PC-9 (cell line): Measurements from ENCODE around the gene FBXL17. TPM values are rescaled to one million over a fixed set of nuclear protein-coding genes. Genes with fewer than 3 reads are reported as not detected.

Source experiments
- BruUV-seq: library from RNA; stranded (reverse); fragments of 400-500 nt; replicated peaks from 2 replicates; lab custom pipeline; 2021; lab: Mats Ljungman, UMichigan
- CTCF ChIA-PET: fragments of 300-600 bp; sonication (Branson Sonifier 250); formaldehyde crosslinking; loops from one replicate; lab custom pipeline; 2022; ENCODE audit warnings: antibody characterized with exemption; lab: Charles Lee
- POLR2A ChIA-PET: fragments of 300-600 bp; sonication (Branson Sonifier 250); formaldehyde crosslinking; loops from one replicate; lab custom pipeline; 2022; ENCODE audit warnings: antibody characterized with exemption; ENCODE audit not compliant: unreplicated experiment; lab: Charles Lee
- DNase-seq, 2 experiments: peaks; one replicate each; pipeline versions ENCODE4 v3.0.0 to v3.0.0-alpha.2; 2015 to 2022; ENCODE audit warnings: mixed read lengths in 1 of 2
- H2AFZ ChIP-seq: fragments of 200-600 bp; sonication (generic); 2 replicates; pipeline ENCODE4 v1.8.1; 2017; ENCODE audit warnings: antibody characterized with exemption
- H3F3A ChIP-seq: fragments of 200-600 bp; sonication (generic); 2 replicates; pipeline ENCODE4 v1.8.1; 2017; ENCODE audit warnings: antibody characterized with exemption, mild to moderate bottlenecking, low read depth; ENCODE audit not compliant: insufficient read depth
- H3K27ac ChIP-seq: fragments of 200-600 bp; sonication (generic); 2 replicates; pipeline ENCODE4 v1.6.1; 2016; ENCODE audit warnings: mixed run types
- H3K27me3 ChIP-seq: fragments of 200-600 bp; sonication (generic); 2 replicates; pipeline ENCODE4 v1.6.1; 2016; ENCODE audit warnings: low read depth, mixed run types; ENCODE audit not compliant: insufficient read depth
- H3K36me3 ChIP-seq: fragments of 200-600 bp; sonication (generic); 2 replicates; pipeline ENCODE4 v1.6.1; 2016; ENCODE audit warnings: low read depth, mixed run types
- H3K4me1 ChIP-seq: fragments of 200-600 bp; sonication (generic); replicated peaks from 2 replicates; pipeline ENCODE4 v1.6.1; 2016; ENCODE audit warnings: mixed run types; ENCODE audit not compliant: insufficient read depth
- H3K4me2 ChIP-seq: fragments of 200-600 bp; sonication (generic); 2 replicates; pipeline ENCODE4 v1.6.1; 2017; ENCODE audit warnings: mixed run types
- H3K4me3 ChIP-seq: fragments of 200-600 bp; sonication (generic); 2 replicates; pipeline ENCODE4 v1.6.1; 2016; ENCODE audit warnings: mixed run types
- H3K79me2 ChIP-seq: fragments of 200-600 bp; sonication (generic); 2 replicates; pipeline ENCODE4 v1.6.1; 2017; ENCODE audit warnings: low read depth, mixed run types
- H3K9me2 ChIP-seq: fragments of 200-600 bp; sonication (generic); 2 replicates; pipeline ENCODE4 v1.8.1; 2017; ENCODE audit warnings: mild to moderate bottlenecking; ENCODE audit not compliant: insufficient read depth
- H3K9me3 ChIP-seq: fragments of 200-600 bp; sonication (generic); 2 replicates; pipeline ENCODE4 v1.8.1; 2016; ENCODE audit warnings: low read depth; ENCODE audit not compliant: insufficient read depth
- H4K20me1 ChIP-seq: fragments of 200-600 bp; sonication (generic); 2 replicates; pipeline ENCODE4 v1.8.1; 2017; ENCODE audit not compliant: insufficient read depth
- CTCF ChIP-seq: fragments of 200-600 bp; sonication (generic); conservative IDR thresholded peaks from 2 replicates; pipeline ENCODE4 v1.6.1; 2017; ENCODE audit warnings: mixed run types, antibody characterized with exemption, mild to moderate bottlenecking, moderate library complexity
- EZH2 ChIP-seq: fragments of 200-600 bp; sonication (generic); IDR thresholded peaks from 2 replicates; pipeline ENCODE4 v1.8.0; 2017; ENCODE audit warnings: antibody characterized with exemption, low read depth
- intact Hi-C: fragments of 100-400 bp; cut with micrococcal nuclease; formaldehyde crosslinking; loops from one replicate; pipeline ENCODE4 v1.10.0; 2022; ENCODE audit not compliant: unreplicated experiment
- total RNA-seq: library from RNA; stranded (reverse); gene quantifications from 2 replicates; pipeline ENCODE4 v1.2.3, GENCODE V29; 2021

Gene FBXL17
- total RNA-seq, 1 experiment from 2014 or later = 19.5 TPM

- POLR2A ChIA-PET = no interaction called here
- BruUV-seq = no TSS peak
- no peak overlapping the region for H3K27ac ChIP-seq
Observed at GRCh38 chr5:108421713-108422112, 39.8 kb upstream of the FBXL17 start.

GRCh38 chr5:108420755-108421154 lies 38.9 kb upstream of the FBXL17 start:
- no peak overlapping the region for H2AFZ ChIP-seq
- TF ChIP-seq EZH2 = no peak
- TF ChIP-seq CTCF = no peak
- POLR2A ChIA-PET = no interaction called here

More at GRCh38 chr5:108421713-108422112, 39.8 kb upstream of the FBXL17 start:
- no peak for DNase-seq
- H3K4me2 ChIP-seq = no peak overlapping the region
- H3F3A ChIP-seq = no peaks in the 10 kb centered on the region
- no peaks in the 10 kb centered on the region for H3K79me2 ChIP-seq
- CTCF ChIA-PET = no interaction called here
- TF ChIP-seq CTCF = no peak
- no peak for TF ChIP-seq EZH2
- peaks cover 4% of the 10 kb centered on the region; the same call in 1 of the 2 replicates for H3K9me2 ChIP-seq
- H3K9me3 ChIP-seq = no peaks in the 10 kb centered on the region
- intact Hi-C loops = no loop called here
- H3K27me3 ChIP-seq = no peaks in the 10 kb centered on the region
- no peak overlapping the region for H3K4me3 ChIP-seq
- no peaks in the 10 kb centered on the region for H3K4me1 ChIP-seq
- H3K36me3 ChIP-seq = no peaks in the 10 kb centered on the region
- H2AFZ ChIP-seq = peak overlapping the region; percentile 44; the same call in 1 of the 2 replicates
- no peaks in the 10 kb centered on the region for H4K20me1 ChIP-seq

GRCh38 chr5:108420158-108420557 lies 38.3 kb upstream of the FBXL17 start:
- Histone ChIP-seq H3K36me3 (no peaks in the 10 kb centered on the region), H2AFZ (no peak overlapping the region), H3F3A (no peaks in the 10 kb centered on the region), H3K4me2 (no peak overlapping the region), H4K20me1 (no peaks in the 10 kb centered on the region), H3K4me1 (no peaks in the 10 kb centered on the region), H3K27ac (no peak overlapping the region), H3K27me3 (no peaks in the 10 kb centered on the region), H3K9me2 (no peaks in the 10 kb centered on the region; the same call in 1 of the 2 replicates), H3K4me3 (no peak overlapping the region), H3K79me2 (no peaks in the 10 kb centered on the region), H3K9me3 (no peaks in the 10 kb centered on the region)
- no TSS peak for BruUV-seq
- DNase-seq = no peak
- ChIA-PET CTCF (no interaction called here), POLR2A (interaction anchor here (0.6 kb wide), 1 partner anchor 17 kb away, joined by 4 read pairs; no protein-coding TSS in a partner anchor)
- intact Hi-C loops = no loop called here
- TF ChIP-seq CTCF = no peak
- TF ChIP-seq EZH2 = no peak

More at GRCh38 chr5:108420755-108421154, 38.9 kb upstream of the FBXL17 start:
- CTCF ChIA-PET = no interaction called here
- no peak overlapping the region for H3K4me2 ChIP-seq
- no peaks in the 10 kb centered on the region for H3K79me2 ChIP-seq
- H3K36me3 ChIP-seq = no peaks in the 10 kb centered on the region
- H3K4me3 ChIP-seq = no peak overlapping the region
- intact Hi-C loops = no loop called here
- BruUV-seq = no TSS peak
- H3K27me3 ChIP-seq = no peaks in the 10 kb centered on the region
- no peak for DNase-seq
- no peaks in the 10 kb centered on the region for H3K4me1 ChIP-seq
- H4K20me1 ChIP-seq = no peaks in the 10 kb centered on the region
- H3K27ac ChIP-seq = no peak overlapping the region
- no peaks in the 10 kb centered on the region for H3K9me3 ChIP-seq
- peaks cover 3% of the 10 kb centered on the region; the same call in 1 of the 2 replicates for H3K9me2 ChIP-seq
- no peaks in the 10 kb centered on the region for H3F3A ChIP-seq
